Middle frontal gyrus (tissue), 1 donor: ENCODE results near the gene PRSS8.
"Not testable (repeated sequence)": the region's sequence is repeated elsewhere in the genome, so short reads cannot be mapped to it uniquely, and the experiment has no call there.

Source experiments
- DNase-seq: peaks from one replicate; pipeline ENCODE4 v3.0.0-alpha.2; 2015; ENCODE audit warnings: low spot score; ENCODE audit errors: extremely low spot score

Gene PRSS8

DNA sequence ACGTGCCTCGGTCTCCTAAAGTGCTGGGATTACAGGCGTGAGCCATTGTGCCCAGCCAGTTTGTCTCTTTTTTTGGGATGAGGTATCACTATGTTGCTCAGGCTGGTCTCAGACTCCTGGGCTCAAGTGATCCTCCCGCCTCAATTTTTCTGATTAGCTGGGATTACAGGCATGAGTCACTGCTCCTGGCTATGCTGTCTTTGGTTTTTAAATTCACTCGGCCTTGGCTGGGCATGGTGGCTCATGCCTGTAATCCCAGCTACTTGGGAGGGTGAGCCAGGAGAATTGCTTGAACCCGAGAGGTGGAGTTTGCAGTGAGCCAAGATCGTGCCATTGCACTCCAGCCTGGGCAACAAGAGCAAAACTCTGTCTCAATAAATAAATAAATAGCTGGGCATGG is 8.9 kb upstream of the PRSS8 start:
- DNase-seq, result not testable (repeated sequence)

DNA sequence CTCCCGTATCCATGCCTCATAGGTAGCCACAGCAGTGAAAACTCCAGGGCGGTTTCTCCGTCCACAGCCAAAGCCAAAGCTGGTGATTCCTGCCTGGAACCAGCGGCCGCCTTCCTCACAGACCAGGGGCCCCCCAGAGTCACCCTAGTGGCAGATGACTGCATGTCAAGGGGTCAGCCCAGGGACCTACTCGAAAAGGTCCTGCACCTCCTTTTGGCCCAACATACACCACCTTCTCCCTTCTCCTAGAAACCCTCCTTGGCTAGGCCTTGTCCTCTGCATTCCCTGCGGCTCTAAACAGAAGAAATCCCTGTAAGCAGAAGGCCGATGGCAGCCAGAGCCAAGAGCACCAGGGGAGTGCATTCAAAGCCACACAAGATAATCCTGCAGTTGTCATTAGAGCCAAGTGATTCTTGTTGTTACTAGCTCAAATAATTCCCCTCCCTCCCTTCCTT is 8.2 kb upstream of the PRSS8 start:
- DNase-seq, result no peak

DNA sequence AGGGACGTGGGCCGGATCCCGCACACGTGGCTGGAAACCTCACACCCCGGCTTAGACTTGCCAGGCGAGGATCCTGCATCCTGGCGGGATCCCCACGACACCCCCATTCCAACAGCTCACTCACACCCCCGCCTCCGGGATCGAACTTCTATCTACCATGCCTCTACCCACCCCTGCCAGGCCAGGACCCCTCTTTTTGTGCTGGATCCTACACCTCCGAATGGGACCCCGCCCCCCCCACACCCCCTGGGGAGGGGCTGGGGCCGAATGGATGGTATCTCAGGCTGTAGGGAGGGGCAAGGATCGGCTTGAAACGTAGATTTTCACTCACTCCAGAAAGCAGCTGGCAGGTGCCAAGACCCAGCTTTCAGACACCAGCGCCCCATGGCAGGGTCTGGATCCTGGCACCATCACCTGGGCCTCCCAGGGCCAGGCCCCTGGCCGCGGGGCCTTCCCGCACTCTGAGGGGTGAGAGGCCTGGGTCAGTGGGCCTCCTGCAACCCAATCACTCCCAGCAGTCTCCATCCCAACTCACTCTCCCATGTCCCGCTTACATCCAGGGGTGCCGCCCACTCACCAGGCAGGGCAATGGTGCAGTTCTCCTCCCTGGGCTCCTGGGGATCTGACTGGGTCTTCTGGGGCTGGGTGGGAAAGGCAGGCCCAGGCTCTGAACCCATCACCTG is 7.6 kb upstream of the PRSS8 start:
- no peak for DNase-seq

GRCh38 chr16:31142109-31143010 is 6.8 kb upstream of the PRSS8 start:
- peak; percentile 82 for DNase-seq

- no peak for DNase-seq
Observed at GRCh38 chr16:31141489-31142108, 6.1 kb upstream of the PRSS8 start.

- DNase-seq, result not testable (repeated sequence)
Observed at GRCh38 chr16:31141071-31141469, 5.5 kb upstream of the PRSS8 start.

DNA sequence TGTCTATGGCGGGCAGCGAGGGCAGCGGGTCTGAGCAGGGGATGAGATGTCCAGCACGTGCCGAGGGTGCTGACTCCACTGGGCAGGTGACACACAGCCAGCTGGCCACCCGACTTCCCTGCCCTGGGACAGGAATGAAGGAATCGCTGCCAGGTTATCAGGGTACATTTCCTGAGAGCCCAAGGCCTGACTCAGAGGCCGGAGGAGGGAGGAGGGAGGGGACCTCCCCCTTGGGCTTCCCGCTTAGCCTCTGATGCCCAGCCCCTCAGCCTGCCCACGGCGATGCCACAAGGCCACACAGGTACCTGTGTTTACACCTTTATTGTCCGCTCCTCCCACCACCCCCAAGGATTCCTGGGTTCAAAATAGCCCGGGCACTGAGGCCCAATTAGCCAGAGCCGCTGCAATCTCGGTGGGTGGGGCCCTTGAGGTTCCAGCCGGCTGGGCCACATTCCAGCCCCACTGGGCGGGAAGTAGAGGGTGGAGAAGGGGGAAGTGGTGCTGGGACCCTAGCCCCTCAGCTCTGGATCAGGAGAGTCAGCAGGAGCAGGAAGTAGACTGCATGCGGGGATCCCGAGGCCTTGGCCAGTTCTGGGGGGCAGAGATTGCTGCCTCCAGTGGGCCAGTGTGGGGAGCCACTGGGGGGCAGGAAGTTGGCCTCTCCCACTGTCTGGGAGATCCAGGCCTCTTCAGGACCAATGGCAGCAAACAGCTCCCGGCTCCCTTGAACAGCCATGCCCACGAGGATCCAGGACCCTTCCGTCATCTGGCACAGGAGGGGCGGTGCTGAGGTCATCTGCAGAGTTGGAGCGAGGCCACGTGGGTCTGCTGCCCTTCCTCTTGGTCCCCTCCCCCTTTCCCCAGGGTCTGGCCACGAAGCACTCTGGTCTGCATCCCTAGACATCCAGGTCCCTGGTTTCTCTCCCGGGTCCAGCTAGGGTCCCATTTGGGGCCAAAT is 3.4 kb upstream of the PRSS8 start:
- DNase-seq, result no peak

GRCh38 chr16:31136822-31137499 is 1.4 kb upstream of the PRSS8 start:
- DNase-seq, result not testable (repeated sequence)

DNA sequence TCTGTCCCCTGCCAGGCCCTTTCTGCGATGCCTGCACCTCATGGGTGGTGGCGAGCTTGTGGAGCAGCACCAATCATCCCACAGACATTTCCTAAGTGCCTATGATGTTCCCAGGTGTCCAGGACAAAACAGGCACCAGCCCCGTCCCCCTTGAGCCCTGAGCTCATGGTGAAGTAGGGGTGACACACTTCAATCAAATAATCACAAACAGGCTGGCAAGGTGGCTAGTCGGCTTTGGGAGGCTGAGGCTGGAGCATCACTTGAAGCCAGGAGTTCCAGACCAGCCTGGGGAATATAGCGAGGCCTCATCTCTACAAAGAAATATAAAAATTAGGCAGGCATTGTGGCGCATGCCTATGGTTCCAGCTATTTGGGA is 748 bp upstream of the PRSS8 start:
- no peak for DNase-seq

DNA sequence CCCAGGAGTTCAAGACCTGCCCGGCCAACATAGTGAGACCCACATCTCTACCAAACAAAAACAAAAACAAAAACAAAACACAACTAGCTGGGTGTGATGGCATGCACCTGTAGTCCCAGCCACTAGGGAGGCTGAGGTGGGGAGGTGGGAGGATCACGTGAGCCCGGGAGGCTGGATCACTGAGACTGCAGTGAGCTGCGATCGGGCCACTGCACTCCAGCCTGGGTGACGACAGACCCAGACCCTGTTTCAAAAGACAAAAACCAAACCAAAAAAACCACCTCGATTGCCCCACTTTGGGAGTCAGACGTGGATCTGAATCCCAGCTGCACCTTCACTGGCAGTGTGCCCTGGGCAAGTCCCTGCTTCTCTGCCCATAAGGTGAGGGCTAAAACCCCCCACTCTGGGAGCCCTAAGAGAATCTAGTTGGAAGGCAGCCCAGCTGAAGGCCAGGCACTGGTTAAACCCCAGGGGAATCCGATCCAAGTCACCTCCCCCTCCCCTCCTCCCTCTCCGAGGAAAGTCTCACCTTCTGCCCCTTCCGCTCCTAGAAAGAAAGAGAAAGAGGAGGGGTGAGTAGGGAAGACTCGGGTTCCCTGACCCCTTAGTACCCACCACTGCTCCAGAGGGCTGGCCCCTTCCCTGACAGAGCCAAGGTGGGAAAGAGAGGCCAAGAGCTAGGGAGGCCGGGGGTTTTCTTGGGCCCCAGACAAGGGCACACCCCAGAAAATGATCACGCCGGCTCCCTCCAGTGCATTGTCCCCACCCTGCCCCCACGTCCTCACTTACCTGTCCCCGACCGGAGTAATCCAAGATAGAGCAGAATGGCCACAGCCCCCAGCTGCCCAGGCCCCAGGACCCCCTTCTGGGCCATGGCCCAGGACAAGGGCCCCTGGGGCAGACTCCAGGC is 647 bp downstream of the PRSS8 start:
- DNase-seq, result no peak

DNA sequence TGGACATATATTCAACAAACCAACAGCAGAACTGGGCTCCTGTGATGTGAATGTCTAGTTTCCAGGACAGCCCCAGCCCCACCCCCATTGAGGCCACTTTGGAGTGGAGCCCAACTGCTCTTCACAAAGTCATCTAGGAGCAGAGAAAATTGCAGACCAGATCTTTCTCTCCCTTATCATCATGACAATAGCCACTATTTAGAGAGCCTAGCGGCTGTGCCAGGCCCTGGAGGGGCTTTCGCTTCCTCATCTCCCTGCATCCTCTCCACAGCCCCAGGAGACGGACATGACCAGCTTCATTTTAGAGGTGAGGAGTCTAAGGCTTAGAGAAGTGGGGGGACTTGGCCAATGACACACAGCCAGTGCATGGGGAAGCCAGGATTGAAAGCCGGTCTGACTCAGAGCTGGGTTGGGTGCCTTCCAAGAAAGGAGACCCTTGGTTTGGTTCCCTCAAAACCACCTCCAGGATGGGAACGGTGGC is 1.4 kb downstream of the PRSS8 start:
- no peak for DNase-seq

DNA sequence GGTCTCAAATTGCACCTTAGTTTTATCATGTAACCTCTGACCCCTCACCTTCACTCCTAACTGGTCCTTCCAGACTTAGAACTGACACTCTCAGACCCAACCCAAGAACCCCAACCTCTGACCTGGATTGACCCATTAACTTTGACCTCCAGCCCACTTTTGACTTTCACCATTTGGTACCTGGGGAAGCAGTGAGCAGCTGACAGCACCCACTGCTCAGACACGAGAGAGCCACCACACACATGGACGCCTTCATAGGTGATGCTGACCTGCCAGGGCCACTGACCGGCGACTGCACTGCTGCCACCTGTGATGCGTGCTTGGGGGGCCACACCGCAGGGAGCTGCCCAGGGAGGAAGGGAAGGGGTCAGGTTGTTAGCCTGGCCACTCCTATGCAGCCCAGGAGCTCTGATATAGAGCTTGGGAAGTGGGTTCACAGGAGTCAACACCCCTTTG is 2.5 kb downstream of the PRSS8 start:
- DNase-seq, result no peak

DNA sequence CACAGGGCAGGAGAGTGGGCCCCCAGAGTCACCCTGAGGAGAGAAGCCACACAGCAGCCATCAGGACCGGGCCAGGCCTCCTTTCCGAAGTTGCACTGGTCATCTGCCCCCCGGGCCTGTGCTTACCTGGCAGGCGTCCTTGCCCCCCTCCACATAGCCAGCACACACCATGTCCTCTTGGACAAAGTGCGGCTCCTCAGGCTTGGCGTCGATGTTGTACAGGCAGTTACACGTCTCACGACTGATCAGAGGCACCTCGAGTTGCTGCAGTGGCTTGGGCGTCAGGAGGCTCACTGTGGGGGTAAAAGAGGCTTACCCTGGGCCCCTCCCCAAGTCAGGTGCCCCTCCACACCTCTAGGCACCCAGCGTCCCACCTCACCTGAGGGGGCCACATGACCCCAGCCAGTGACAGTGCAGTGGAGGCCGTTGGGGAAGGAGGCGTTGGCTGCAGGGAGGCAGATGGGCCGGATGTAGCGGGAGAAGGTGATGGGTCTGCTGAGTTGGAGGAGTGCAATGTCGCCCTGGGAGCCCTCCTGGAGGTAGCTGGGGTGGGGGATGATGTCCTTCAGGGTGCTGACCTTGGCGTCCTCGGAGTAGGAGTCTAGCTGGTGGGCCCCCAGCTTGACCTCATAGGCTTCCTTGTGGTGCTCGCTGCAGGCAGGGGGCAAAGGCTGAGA is 3.1 kb downstream of the PRSS8 start:
- no peak for DNase-seq

DNA sequence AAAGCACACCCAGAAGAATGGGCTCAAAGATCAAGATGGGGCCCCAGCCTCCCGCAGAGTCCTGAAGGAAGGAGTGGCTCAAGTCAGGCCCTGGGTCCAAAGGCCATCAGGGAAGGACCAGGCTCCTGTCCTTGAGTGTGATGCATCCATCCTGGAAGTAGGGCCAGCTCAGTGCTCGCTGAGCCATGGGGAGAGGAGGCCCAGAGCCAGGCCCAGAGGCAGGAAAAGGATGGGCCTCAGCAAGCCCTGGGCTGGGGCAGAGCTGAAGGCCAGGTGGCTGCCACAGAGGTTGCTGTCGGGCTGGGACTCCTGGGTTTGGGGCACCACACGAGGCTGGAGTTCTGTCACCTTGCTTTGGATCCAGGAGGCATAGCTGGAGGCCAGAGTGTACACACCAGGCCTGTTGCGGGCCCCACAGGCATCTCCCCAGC is 3.7 kb downstream of the PRSS8 start:
- no peak for DNase-seq

DNA sequence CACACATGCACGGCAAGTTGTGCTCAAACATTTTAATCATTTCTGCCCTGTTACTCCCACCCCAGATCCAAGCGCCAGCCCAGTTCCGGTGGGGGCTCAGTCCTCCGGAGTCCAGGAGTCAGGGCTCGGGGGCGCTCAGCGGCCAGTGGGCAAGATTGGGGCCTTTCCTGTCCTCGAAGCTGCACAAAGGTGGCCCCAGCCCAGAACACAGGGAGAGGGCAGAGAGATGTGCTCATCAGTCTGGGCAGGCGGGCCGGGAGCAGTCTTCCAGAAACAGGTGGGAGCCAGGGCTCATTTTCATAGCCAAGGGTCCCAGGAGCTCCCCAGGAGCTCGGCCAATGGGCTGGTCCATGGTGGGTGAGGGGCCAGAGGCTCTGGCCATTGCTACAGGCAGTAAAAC is 4.1 kb downstream of the PRSS8 start:
- DNase-seq, result no peak

GRCh38 chr16:31130899-31131298 is 4.6 kb downstream of the PRSS8 start:
- no peak for DNase-seq

DNA sequence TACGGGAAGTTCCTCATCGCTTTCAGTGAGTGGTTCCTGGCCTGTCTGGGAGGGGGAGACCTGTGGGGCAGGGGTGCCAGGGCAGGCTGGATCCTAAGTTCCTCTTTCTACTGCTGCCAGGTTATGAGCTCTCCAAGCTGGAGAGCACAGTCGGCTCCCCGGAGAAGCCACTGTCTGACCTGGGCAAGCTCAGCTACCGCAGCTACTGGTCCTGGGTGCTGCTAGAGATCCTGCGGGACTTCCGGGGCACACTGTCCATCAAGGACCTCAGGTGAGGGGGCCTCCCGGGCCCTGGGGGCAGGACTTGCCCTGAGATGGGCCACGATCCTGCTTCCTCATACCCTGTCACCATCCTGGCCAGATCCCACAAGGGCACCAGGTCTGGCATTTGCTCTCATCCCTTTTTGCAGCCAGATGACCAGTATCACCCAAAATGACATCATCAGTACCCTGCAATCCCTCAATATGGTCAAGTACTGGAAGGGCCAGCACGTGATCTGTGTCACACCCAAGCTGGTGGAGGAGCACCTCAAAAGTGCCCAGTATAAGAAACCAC is 5.1 kb downstream of the PRSS8 start:
- DNase-seq, result no peak
